PC-3 (cell line): Measurements from ENCODE around the gene IGFLR1. TPM values are rescaled to one million over a fixed set of nuclear protein-coding genes. Genes with fewer than 3 reads are reported as not detected.

Experiments used
- ATAC-seq: fragments of 200-7000 bp; cut with Tn5 transposase; 2 replicates; pipeline ENCODE4 v1.9.1; 2020; ENCODE audit warnings: mild to moderate bottlenecking, moderate library complexity
- BruUV-seq: library from RNA; stranded (reverse); fragments of 400-500 nt; replicated peaks from 2 replicates; lab custom pipeline; 2021; lab: Mats Ljungman, UMichigan
- CTCF ChIA-PET: fragments of 300-600 bp; sonication (Branson Sonifier 250); formaldehyde crosslinking; loops from one replicate; lab custom pipeline; 2022; ENCODE audit warnings: antibody characterized with exemption; lab: Charles Lee
- POLR2A ChIA-PET: fragments of 300-600 bp; sonication (Branson Sonifier 250); formaldehyde crosslinking; loops from one replicate; lab custom pipeline; 2022; ENCODE audit warnings: antibody characterized with exemption; ENCODE audit not compliant: unreplicated experiment; lab: Charles Lee
- DNase-seq: peaks from one replicate; pipeline ENCODE4 v3.0.0-alpha.2; 2015
- H2AFZ ChIP-seq: fragments of 300-600 bp; sonication (generic); 2 replicates; pipeline ENCODE4 v1.6.0; 2016; ENCODE audit warnings: antibody characterized with exemption, low read length
- H3F3A ChIP-seq: fragments of 300-600 bp; sonication (generic); one replicate; pipeline ENCODE4 v1.6.0; 2017; ENCODE audit warnings: antibody characterized with exemption, low read length, control low read depth, mild to moderate bottlenecking; ENCODE audit not compliant: unreplicated experiment
- H3K27ac ChIP-seq: fragments of 300-600 bp; sonication (generic); 2 replicates; pipeline ENCODE4 v1.5.1; 2016; ENCODE audit warnings: mild to moderate bottlenecking, low read length
- H3K27me3 ChIP-seq: fragments of 300-600 bp; sonication (generic); 2 replicates; pipeline ENCODE4 v1.6.1; 2016; ENCODE audit warnings: low read length, mixed read lengths
- H3K36me3 ChIP-seq: fragments of 300-600 bp; sonication (generic); 2 replicates; pipeline ENCODE4 v1.6.1; 2016; ENCODE audit warnings: low read depth, mixed run types, low read length, mixed read lengths
- H3K4me1 ChIP-seq: fragments of 300-600 bp; sonication (generic); 2 replicates; pipeline ENCODE4 v1.5.1; 2016; ENCODE audit warnings: low read length; ENCODE audit not compliant: insufficient read depth
- H3K4me2 ChIP-seq: fragments of 300-600 bp; sonication (generic); 2 replicates; pipeline ENCODE4 v1.6.0; 2016; ENCODE audit warnings: low read length
- H3K4me3 ChIP-seq: fragments of 300-600 bp; sonication (generic); 2 replicates; pipeline ENCODE4 v1.5.1; 2016; ENCODE audit warnings: mild to moderate bottlenecking, low read length, mixed read lengths
- H3K79me2 ChIP-seq: fragments of 300-600 bp; sonication (generic); 2 replicates; pipeline ENCODE4 v1.6.1; 2017; ENCODE audit warnings: low read length, mixed read lengths
- H3K9ac ChIP-seq: fragments of 300-600 bp; sonication (generic); 2 replicates; pipeline ENCODE4 v1.6.0; 2016; ENCODE audit warnings: mild to moderate bottlenecking, low read length
- H3K9me2 ChIP-seq: fragments of 300-600 bp; sonication (generic); replicated peaks from 2 replicates; pipeline ENCODE4 v1.6.1; 2016; ENCODE audit warnings: mixed run types, low read length, mixed read lengths
- H3K9me3 ChIP-seq: fragments of 300-600 bp; sonication (generic); 2 replicates; pipeline ENCODE4 v1.6.1; 2016; ENCODE audit warnings: low read length, mixed read lengths
- H4K20me1 ChIP-seq: fragments of 300-600 bp; sonication (generic); 2 replicates; pipeline ENCODE4 v1.6.1; 2016; ENCODE audit warnings: low read length, mixed read lengths
- EZH2 ChIP-seq: fragments of 300-600 bp; sonication (generic); IDR thresholded peaks from one replicate; pipeline ENCODE4 v1.6.1; 2017; ENCODE audit warnings: antibody characterized with exemption, mild to moderate bottlenecking, low read length; ENCODE audit not compliant: unreplicated experiment
- EZH2phosphoT487 ChIP-seq: fragments of 300-600 bp; sonication (generic); IDR thresholded peaks from 2 replicates; pipeline ENCODE4 v1.6.1; 2018; ENCODE audit warnings: mild to moderate bottlenecking, antibody characterized with exemption, low read length, borderline replicate concordance
- intact Hi-C: fragments of 100-400 bp; cut with micrococcal nuclease; formaldehyde crosslinking; loops from 2 replicates; pipeline ENCODE4 v1.9.0; 2023
- total RNA-seq: library from RNA; depleted of rRNA; stranded (reverse); fragments of >200 nt; gene quantifications from 2 replicates; pipeline ENCODE4 v1.2.3, GENCODE V29; 2014
- TF ChIP-seq, protein P1 (sequence below): fragments of 300-600 bp; sonication (generic); conservative IDR thresholded peaks from 2 replicates; pipeline ENCODE4 v1.5.1; 2017; ENCODE audit warnings: antibody characterized with exemption, low read depth, mild to moderate bottlenecking, low read length

The IGFLR1 gene
- total RNA-seq, 1 experiment from 2014 or later, result 9.3 TPM

DNA sequence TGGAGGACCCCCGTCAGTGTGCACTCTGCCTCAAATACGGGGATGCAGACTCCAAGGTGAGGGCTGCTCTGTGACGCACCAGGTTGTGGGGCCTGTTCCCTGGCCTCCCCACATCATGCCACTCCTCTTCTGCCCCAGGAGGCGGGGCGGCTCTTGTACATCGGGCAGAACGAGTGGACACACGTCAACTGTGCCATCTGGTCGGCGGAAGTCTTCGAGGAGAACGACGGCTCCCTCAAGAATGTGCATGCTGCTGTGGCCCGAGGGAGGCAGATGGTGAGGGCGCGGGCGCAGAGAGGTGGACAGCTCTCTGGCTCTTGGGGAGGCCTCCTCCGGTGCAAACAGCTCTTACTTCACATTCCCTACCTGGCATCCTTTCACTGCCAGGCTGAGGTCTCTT is 13.2 kb downstream of the IGFLR1 start:
- peaks cover 5% of the 10 kb centered on the region for H3K36me3 ChIP-seq
- no peaks in the 10 kb centered on the region for H3K9me2 ChIP-seq
- no peak overlapping the region for H3K9ac ChIP-seq
- H4K20me1 ChIP-seq, result no peaks in the 10 kb centered on the region
- DNase-seq (no peak), ATAC-seq (no peak)
- H3K4me1 ChIP-seq, result no peaks in the 10 kb centered on the region
- H3K9me3 ChIP-seq, result no peaks in the 10 kb centered on the region
- no peaks in the 10 kb centered on the region for H3K79me2 ChIP-seq
- ChIA-PET POLR2A (no interaction called here), CTCF (no interaction called here)
- TF ChIP-seq, protein P1, sequence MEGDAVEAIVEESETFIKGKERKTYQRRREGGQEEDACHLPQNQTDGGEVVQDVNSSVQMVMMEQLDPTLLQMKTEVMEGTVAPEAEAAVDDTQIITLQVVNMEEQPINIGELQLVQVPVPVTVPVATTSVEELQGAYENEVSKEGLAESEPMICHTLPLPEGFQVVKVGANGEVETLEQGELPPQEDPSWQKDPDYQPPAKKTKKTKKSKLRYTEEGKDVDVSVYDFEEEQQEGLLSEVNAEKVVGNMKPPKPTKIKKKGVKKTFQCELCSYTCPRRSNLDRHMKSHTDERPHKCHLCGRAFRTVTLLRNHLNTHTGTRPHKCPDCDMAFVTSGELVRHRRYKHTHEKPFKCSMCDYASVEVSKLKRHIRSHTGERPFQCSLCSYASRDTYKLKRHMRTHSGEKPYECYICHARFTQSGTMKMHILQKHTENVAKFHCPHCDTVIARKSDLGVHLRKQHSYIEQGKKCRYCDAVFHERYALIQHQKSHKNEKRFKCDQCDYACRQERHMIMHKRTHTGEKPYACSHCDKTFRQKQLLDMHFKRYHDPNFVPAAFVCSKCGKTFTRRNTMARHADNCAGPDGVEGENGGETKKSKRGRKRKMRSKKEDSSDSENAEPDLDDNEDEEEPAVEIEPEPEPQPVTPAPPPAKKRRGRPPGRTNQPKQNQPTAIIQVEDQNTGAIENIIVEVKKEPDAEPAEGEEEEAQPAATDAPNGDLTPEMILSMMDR, result no peak
- TF ChIP-seq EZH2 (no peak), EZH2phosphoT487 (no peak)
- intact Hi-C loops, result no loop called here
- BruUV-seq, result no TSS peak
- H3K27me3 ChIP-seq, result no peaks in the 10 kb centered on the region
- H3K27ac ChIP-seq, result no peak overlapping the region
- H3F3A ChIP-seq, result no peaks in the 10 kb centered on the region
- H2AFZ ChIP-seq, result no peak overlapping the region
- no peak overlapping the region for H3K4me2 ChIP-seq
- H3K4me3 ChIP-seq, result no peak overlapping the region

DNA sequence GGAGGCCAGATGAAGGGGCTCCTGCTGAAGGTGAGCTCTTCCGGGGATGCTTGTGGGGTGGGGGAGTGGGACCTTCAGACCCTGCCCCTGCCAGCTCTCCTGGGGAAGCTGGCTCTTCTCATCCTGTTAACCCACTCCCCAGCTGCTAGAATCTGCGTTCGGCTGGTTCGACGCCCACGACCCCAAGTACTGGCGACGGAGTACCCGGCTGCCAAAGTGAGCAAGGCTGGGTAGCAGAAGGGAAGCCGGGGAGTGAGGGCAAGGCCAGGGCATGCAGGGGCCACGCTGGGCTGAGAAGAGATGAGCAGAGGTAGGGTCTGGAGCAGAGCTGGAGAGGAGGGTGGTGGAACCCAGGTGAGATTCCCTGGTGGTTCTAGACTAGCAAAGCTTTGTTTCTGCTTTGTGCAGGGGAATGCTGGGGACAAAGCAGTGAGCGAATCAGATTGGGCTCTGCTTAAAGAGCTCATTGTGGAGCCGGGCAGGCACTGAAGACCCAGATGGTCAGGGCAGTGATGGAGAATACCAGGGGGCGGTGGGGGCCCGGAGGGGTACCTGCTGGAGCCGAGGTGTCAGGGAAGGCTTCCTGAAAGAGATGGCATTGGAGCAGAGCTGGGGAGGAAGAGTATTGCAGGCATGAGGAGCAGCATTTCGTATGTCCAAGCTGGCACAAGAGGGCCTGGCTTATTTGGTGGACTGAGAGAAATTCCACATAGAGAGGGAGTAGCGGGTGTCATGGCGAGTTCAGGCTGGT is 14.1 kb downstream of the IGFLR1 start:
- no peak overlapping the region for H2AFZ ChIP-seq
- CTCF ChIA-PET, result no interaction called here
- H3K9me2 ChIP-seq, result no peaks in the 10 kb centered on the region
- TF ChIP-seq EZH2phosphoT487 (no peak), EZH2 (no peak)
- TF ChIP-seq, protein P1, result no peak
- H3K9ac ChIP-seq, result no peak overlapping the region
- no peaks in the 10 kb centered on the region for H3F3A ChIP-seq
- no peak overlapping the region for H3K4me2 ChIP-seq
- no TSS peak for BruUV-seq
- no peaks in the 10 kb centered on the region for H4K20me1 ChIP-seq
- H3K27me3 ChIP-seq, result no peaks in the 10 kb centered on the region
- no peak overlapping the region for H3K4me3 ChIP-seq
- no peak overlapping the region for H3K27ac ChIP-seq
- ATAC-seq (no peak), DNase-seq (no peak)
- H3K9me3 ChIP-seq, result no peaks in the 10 kb centered on the region
- intact Hi-C loops, result no loop called here
- peaks cover 5% of the 10 kb centered on the region for H3K36me3 ChIP-seq
- H3K79me2 ChIP-seq, result no peaks in the 10 kb centered on the region
- POLR2A ChIA-PET, result no interaction called here
- H3K4me1 ChIP-seq, result no peaks in the 10 kb centered on the region
